HepG2 (cell line): ENCODE results near the gene MDP1. TPM values are rescaled to one million over a fixed set of nuclear protein-coding genes. Genes with fewer than 3 reads are reported as not detected.
A peak's percentile ranks its signal among the peaks of the same experiment; 100 is the strongest.

Experiments
- CEBPZ ChIP-seq: IDR thresholded peaks from 2 replicates; pipeline ENCODE4 v1.6.1; 2012; ENCODE audit warnings: low read length, improper control_type of control experiment
- HNF4G ChIP-seq, 2 experiments: sonication (generic) in 1 of 2; formaldehyde crosslinking in 1 of 2; IDR thresholded peaks; 2 replicates each; pipeline versions ENCODE4 v1.4.0 to v1.6.1; 2011 to 2020; ENCODE audit warnings: borderline replicate concordance in 2 of 2, low read depth in 2 of 2, mild to moderate bottlenecking in 2 of 2, low read length in 1 of 2, missing genetic modification reagents in 1 of 2, moderate library complexity in 1 of 2
- HNRNPH1 ChIP-seq: fragments of 200-400 bp; formaldehyde crosslinking; optimal IDR thresholded peaks from 2 replicates; pipeline ENCODE3; 2017; ENCODE audit warnings: mild to moderate bottlenecking, low read depth, low read length
- KAT8 ChIP-seq: IDR thresholded peaks from 2 replicates; pipeline ENCODE4 v1.6.1; 2016; ENCODE audit warnings: missing genetic modification reagents, missing compliant biosample characterization
- KLF11 ChIP-seq: IDR thresholded peaks from 2 replicates; pipeline ENCODE4 v1.6.1; 2016; ENCODE audit warnings: missing compliant biosample characterization
- MAFF ChIP-seq: IDR thresholded peaks from 2 replicates; pipeline ENCODE4 v1.6.1; 2011; ENCODE audit warnings: low read depth, low read length, improper control_type of control experiment
- NFE2L1 ChIP-seq: sonication (generic); formaldehyde crosslinking; IDR thresholded peaks from 2 replicates; pipeline ENCODE4 v1.4.0; 2020; ENCODE audit warnings: missing genetic modification reagents, mild to moderate bottlenecking, borderline replicate concordance
- PRDM10 ChIP-seq: sonication (generic); formaldehyde crosslinking; IDR thresholded peaks from 2 replicates; pipeline ENCODE4 v1.4.0; 2020; ENCODE audit warnings: low read depth, missing genetic modification reagents
- RAD51 ChIP-seq: fragments of 450-650 bp; IDR thresholded peaks from 2 replicates; pipeline ENCODE4 v1.6.1; 2016; ENCODE audit warnings: borderline replicate concordance
- RNF219 ChIP-seq: sonication (generic); formaldehyde crosslinking; IDR thresholded peaks from 2 replicates; pipeline ENCODE4 v1.5.0; 2020; ENCODE audit warnings: mild to moderate bottlenecking, missing genetic modification reagents
- SALL1 ChIP-seq: sonication (generic); formaldehyde crosslinking; IDR thresholded peaks from 2 replicates; pipeline ENCODE4 v1.8.0; 2022; ENCODE audit warnings: mild to moderate bottlenecking, missing genetic modification reagents
- TOPORS ChIP-seq: sonication (generic); formaldehyde crosslinking; IDR thresholded peaks from 2 replicates; pipeline ENCODE4 v1.8.0; 2023; ENCODE audit warnings: mild to moderate bottlenecking, missing genetic modification reagents
- ZBTB7A ChIP-seq: sonication (generic); formaldehyde crosslinking; IDR thresholded peaks from 2 replicates; pipeline ENCODE4 v1.8.0; 2022; ENCODE audit warnings: mild to moderate bottlenecking, missing genetic modification reagents
- ZNF124 ChIP-seq: sonication (generic); formaldehyde crosslinking; IDR thresholded peaks from 2 replicates; pipeline ENCODE4 v1.4.0; 2020; ENCODE audit warnings: missing genetic modification reagents
- ZNF24 ChIP-seq: fragments of 450-650 bp; IDR thresholded peaks from 2 replicates; pipeline ENCODE4 v1.6.1; 2017; ENCODE audit warnings: antibody characterized with exemption, mild to moderate bottlenecking
- ZNF30 ChIP-seq: sonication (generic); formaldehyde crosslinking; IDR thresholded peaks from 2 replicates; pipeline ENCODE4 v1.5.0; 2020; ENCODE audit warnings: mild to moderate bottlenecking, missing genetic modification reagents
- ZNF34 ChIP-seq: sonication (generic); formaldehyde crosslinking; IDR thresholded peaks from 2 replicates; pipeline ENCODE4 v1.4.0; 2020; ENCODE audit warnings: mild to moderate bottlenecking, missing genetic modification reagents, borderline replicate concordance
- ZNF576 ChIP-seq: sonication (generic); formaldehyde crosslinking; IDR thresholded peaks from 2 replicates; pipeline ENCODE4 v1.4.0; 2020; ENCODE audit warnings: mild to moderate bottlenecking, missing genetic modification reagents
- ZNF660 ChIP-seq: sonication (generic); formaldehyde crosslinking; IDR thresholded peaks from 2 replicates; pipeline ENCODE4 v1.5.1; 2020; ENCODE audit warnings: mild to moderate bottlenecking, low read depth, missing genetic modification reagents, borderline replicate concordance
- ZSCAN9 ChIP-seq: IDR thresholded peaks from 2 replicates; pipeline ENCODE4 v1.6.1; 2016; ENCODE audit warnings: borderline replicate concordance
- polyA plus RNA-seq, 8 experiments: library from polyadenylated mRNA; depleted of rRNA in 3 of 8; stranded (reverse) in 7 of 8; unstranded in 1 of 8; fragments of >200 nt; fragmentation: Illumina TruSeq in 4 of 8; extraction: Trizol in 4 of 8; gene quantifications; 2 replicates each; pipeline versions ENCODE4 v1.2.1 to v1.2.3, GENCODE V29; 2011 to 2016; ENCODE audit warnings: low read depth in 4 of 8, missing spikeins in 1 of 8, mixed read lengths in 1 of 8; ENCODE audit not compliant: insufficient read depth in 1 of 8
- total RNA-seq, 5 experiments: library from RNA; depleted of rRNA; stranded (reverse); fragments of >200 nt; fragmentation: Illumina TruSeq; extraction: Trizol; gene quantifications; 2 replicates each; pipeline ENCODE4 v1.2.3, GENCODE V29; 2016; ENCODE audit warnings: low read depth in 1 of 5

MDP1 gene
- total and polyA plus RNA-seq, 2 of the 13 experiments (the other 11 are each of a cell fraction or from before 2014, with no cell fraction given) = 44.1 to 48.7 TPM

GRCh38 chr14:24231263-24232120 lies 15.6 kb upstream of the MDP1 start (continued):
- TF ChIP-seq RNF219 (CRISPR knock-in tag) (no peak), HNF4G (IDR thresholded peaks at IDR 0.05; ENCODE audit: borderline replicate concordance, low read depth, low read length) (no peak), HNF4G (CRISPR knock-in tag; IDR thresholded peaks at IDR 0.05; ENCODE audit: borderline replicate concordance, low read depth) (peak; percentile 68; the same call in 1 of the 2 replicates), ZNF576 (CRISPR knock-in tag) (no peak), RAD51 (no peak), MAFF (peak; percentile 47; the same call in 1 of the 2 replicates), KLF11 (CRISPR knock-in tag) (no peak), ZNF24 (no peak), ZNF124 (CRISPR knock-in tag) (no peak), PRDM10 (CRISPR knock-in tag) (no peak), KAT8 (no peak), ZNF660 (CRISPR knock-in tag) (no peak), NFE2L1 (CRISPR knock-in tag) (no peak), ZNF30 (no peak), SALL1 (CRISPR knock-in tag) (peak; percentile 33; the same call in 1 of the 2 replicates), CEBPZ (no peak), ZNF34 (no peak), TOPORS (no peak), ZSCAN9 (CRISPR knock-in tag) (no peak), ZBTB7A (CRISPR knock-in tag) (no peak), HNRNPH1 (no peak)
